HL-60 (cell line): ENCODE measurements around the gene BRSK2.

Experiments used
- DNase-seq, 2 experiments: peaks; one replicate each; pipeline ENCODE4 v3.0.0-alpha.2; 2010 to 2020; ENCODE audit warnings: low read depth in 1 of 2, low spot score in 1 of 2
- H3K27ac ChIP-seq: fragments of 250-450 bp; sonication (Bioruptor Pico); replicated peaks from 2 replicates; pipeline ENCODE4 v1.5.1; 2020; ENCODE audit warnings: mild to moderate bottlenecking, moderate library complexity
- H3K27me3 ChIP-seq: fragments of 250-450 bp; sonication (Bioruptor Pico); 2 replicates; pipeline ENCODE4 v1.5.1; 2021; ENCODE audit warnings: mild to moderate bottlenecking, moderate library complexity; ENCODE audit not compliant: insufficient read depth, poor library complexity, severe bottlenecking
- H3K4me3 ChIP-seq: replicated peaks from 2 replicates; pipeline ENCODE4 v1.5.1; 2011; ENCODE audit warnings: mild to moderate bottlenecking, control low read depth, low read length; ENCODE audit not compliant: insufficient read depth
- GABPA ChIP-seq: IDR thresholded peaks from 2 replicates; pipeline ENCODE4 v1.6.1; 2012; ENCODE audit warnings: low read depth
- POLR2AphosphoS5 ChIP-seq: IDR thresholded peaks from 2 replicates; pipeline ENCODE4 v1.6.1; 2012; ENCODE audit warnings: low read depth
- REST ChIP-seq: IDR thresholded peaks from 2 replicates; pipeline ENCODE4 v1.6.1; 2012; ENCODE audit warnings: low read depth; ENCODE audit not compliant: insufficient replicate concordance
- SPI1 ChIP-seq: IDR thresholded peaks from 2 replicates; pipeline ENCODE4 v1.6.1; 2012; ENCODE audit warnings: low read depth, mild to moderate bottlenecking, borderline replicate concordance
- TF ChIP-seq, protein P1 (sequence below): IDR thresholded peaks from one replicate; pipeline ENCODE4 v1.5.1; 2011; ENCODE audit warnings: low read length, control low read depth, inconsistent platforms; ENCODE audit not compliant: insufficient read depth

The BRSK2 gene

DNA sequence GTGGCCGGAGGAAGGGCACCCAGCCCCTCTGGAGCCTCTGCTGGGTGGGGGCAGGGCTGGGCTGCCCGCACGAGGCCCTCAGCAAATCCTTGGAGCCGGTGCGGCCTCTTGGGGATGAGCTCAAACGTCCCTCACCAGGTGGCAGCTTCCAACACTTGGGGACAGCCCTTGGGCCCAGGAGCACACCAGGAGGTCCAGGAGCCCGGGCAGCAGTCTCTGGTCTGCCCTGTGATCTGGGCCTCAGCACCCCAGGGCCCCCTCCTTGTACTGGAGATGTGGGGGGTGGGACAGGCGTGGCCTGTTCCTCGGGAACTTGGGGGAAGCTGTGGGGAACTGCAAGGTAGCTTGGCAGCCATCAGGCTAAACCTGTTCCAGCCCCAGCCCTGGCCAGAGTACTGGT is 56.9 kb downstream of the BRSK2 start:
- no peaks in the 10 kb centered on the region for H3K27me3 ChIP-seq
- H3K27ac ChIP-seq, result no peak overlapping the region
- H3K4me3 ChIP-seq, result no peak overlapping the region
- no peak for TF ChIP-seq REST
- TF ChIP-seq POLR2AphosphoS5, result no peak
- TF ChIP-seq SPI1, result no peak
- TF ChIP-seq, protein P1, sequence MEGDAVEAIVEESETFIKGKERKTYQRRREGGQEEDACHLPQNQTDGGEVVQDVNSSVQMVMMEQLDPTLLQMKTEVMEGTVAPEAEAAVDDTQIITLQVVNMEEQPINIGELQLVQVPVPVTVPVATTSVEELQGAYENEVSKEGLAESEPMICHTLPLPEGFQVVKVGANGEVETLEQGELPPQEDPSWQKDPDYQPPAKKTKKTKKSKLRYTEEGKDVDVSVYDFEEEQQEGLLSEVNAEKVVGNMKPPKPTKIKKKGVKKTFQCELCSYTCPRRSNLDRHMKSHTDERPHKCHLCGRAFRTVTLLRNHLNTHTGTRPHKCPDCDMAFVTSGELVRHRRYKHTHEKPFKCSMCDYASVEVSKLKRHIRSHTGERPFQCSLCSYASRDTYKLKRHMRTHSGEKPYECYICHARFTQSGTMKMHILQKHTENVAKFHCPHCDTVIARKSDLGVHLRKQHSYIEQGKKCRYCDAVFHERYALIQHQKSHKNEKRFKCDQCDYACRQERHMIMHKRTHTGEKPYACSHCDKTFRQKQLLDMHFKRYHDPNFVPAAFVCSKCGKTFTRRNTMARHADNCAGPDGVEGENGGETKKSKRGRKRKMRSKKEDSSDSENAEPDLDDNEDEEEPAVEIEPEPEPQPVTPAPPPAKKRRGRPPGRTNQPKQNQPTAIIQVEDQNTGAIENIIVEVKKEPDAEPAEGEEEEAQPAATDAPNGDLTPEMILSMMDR, result no peak
- no peak for TF ChIP-seq GABPA
- DNase-seq, result no peak

DNA sequence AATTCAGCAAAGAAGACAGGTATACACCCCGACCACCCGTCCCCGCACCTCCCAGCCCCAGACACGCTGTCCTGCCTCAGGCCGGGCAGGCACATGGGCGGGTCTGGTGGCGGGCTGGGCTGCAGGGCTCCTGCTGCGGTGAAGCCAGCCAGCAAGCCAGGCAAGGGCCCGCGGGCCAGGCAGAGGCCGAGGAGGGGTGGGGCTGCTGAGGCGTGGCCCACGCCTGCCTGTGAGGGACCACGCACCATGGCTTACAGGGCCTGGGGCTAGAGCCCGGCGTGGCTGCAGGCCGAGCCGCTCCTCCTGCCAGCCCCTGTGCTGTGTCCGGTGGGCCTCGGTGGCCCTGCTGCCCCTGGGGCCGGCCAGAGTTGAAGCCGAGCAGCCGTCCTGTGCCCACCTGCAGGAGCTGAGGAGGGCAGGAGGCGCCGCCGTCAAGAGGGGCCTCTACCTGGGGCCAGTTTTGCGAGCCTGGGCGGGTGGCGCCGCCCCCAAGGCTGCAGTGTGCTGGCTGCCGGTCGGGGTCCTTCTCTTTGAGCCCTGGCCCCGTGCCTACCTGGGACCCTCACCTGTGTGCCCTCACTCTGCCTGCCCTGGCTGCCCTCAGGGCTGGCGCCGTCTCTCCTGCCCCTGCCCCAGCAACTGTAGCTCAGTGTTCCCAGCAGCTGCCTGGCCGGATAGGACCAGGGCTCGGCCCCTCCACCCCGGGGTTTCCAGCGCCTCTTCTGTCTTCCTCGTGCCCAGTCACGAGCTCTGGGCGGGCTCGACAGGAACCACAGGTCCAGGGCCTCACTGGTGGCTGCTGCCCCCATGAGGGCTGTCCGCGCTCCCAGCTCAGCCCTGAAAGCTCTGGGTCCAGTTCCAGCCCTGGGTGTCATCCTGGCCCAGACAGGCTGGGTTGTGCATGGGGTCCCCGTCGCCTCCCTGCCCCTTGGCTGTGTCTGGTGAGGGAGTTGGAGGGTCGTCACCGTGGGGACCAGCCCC is 58.4 kb downstream of the BRSK2 start:
- no peak for DNase-seq
- no peak overlapping the region for H3K4me3 ChIP-seq
- TF ChIP-seq GABPA (no peak), POLR2AphosphoS5 (no peak), SPI1 (no peak), REST (no peak)
- TF ChIP-seq, protein P1, result no peak
- H3K27ac ChIP-seq, result no peak overlapping the region
- H3K27me3 ChIP-seq, result no peaks in the 10 kb centered on the region

GRCh38 chr11:1448882-1449281 is 59.1 kb downstream of the BRSK2 start:
- TF ChIP-seq, protein P1, result no peak
- TF ChIP-seq GABPA (no peak), POLR2AphosphoS5 (no peak), REST (no peak), SPI1 (no peak)
- Histone ChIP-seq H3K27me3 (no peaks in the 10 kb centered on the region), H3K4me3 (no peak overlapping the region), H3K27ac (no peak overlapping the region)
- DNase-seq, result peak in 1 of 2 experiments; percentile 35
